Fibroblast of skin of left quadriceps (primary cell): Measurements from ENCODE around the gene KRT3.

ENCODE experiments used
- DNase-seq, 2 experiments: peaks; one replicate each; pipeline ENCODE4 v3.0.0-alpha.2; 2013; ENCODE audit warnings: low read depth in 2 of 2

Gene KRT3

DNA sequence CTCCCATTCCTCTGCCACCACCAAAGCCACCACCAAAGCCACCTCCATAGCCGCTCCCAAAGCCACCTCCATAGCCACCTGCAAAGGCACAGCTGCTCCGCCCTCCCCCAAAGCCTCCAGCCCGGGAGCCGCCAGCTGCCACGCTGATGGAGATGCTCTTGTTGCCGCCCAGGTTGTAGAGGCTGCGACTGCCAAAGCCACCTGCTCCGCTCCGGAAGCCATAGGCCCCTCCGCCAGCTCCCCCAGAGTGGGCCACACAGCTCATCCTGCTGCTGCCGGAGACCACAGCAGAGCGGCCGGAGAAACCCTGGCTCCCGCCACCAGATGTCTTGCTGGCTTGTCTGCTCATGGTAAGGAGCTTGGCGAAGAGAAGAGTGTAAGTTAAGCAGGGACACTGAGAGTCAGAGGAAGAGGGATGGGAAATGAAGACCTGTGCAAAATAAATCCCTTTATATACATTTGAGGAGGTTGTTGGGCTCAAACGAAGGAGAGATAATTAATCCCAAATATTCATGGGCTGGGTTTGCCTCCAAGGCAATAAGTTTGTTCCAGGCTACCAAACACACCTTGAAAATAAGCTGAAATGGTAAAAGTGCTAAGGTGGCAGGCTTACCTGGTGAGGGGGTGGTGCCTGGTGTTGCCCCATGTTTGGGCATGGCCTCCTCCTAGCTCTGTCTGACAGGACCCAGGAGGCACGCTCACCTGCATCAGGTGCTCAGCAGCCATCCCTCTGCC lies at the start of gene KRT3:
Gene KRT3, minus strand, starts transcription at position 424 of the 735 bp plus-strand sequence. Its CDS starts 75 bp downstream, at position 349.
- no peak for DNase-seq

DNA sequence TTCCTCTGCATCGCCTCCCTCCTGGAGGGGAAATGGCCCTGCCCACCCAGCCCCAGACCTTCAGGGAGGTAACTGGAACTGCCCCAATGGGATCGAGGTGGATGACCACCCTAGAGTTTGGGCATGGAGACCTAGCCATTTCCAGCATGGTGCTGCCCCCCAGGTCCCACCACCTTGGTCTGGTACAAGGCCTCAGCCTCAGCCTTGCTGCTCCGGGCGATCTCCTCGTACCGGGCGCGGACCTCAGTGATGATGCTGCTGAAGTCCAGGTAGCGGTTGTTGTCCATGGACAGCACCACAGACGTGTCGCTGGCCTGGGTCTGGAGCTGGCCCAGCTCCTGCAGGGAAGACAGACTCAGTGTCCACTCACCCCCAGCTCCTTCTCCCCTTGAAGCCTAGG lies 48.5 kb upstream of the KRT3 start:
- no peak for DNase-seq

DNA sequence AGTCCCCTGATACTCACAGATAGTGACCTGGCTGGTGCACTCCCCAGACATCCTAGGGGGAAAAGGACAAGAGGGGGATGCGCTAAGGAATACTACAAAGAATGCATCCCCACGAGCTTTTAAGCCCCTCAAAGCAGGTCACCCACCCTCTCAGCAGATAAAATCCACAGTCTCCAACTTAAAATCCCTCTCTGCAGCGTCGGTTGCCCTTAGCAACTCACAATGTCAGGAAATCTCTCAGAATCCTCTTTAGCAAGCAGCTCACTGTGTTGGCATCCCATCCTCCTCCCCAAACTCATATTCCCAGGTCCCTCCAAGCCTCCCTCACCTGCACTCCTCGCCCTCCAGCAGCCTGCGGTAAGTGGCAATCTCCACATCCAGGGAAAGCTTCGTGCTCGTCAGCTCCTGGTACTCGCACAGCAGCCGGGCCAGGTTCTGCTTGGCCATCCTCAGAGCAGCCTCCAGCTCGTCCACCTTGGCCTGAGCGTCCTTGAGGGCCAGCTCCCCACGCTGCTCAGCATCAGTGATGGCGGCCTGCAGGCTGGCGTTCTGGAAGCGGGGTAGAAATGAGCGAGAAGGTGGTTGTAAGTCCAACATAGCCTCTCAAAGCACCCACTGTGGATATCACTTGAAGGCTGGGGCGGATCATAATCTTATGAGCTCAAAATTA lies 43.7 kb upstream of the KRT3 start:
- no peak for DNase-seq

DNA sequence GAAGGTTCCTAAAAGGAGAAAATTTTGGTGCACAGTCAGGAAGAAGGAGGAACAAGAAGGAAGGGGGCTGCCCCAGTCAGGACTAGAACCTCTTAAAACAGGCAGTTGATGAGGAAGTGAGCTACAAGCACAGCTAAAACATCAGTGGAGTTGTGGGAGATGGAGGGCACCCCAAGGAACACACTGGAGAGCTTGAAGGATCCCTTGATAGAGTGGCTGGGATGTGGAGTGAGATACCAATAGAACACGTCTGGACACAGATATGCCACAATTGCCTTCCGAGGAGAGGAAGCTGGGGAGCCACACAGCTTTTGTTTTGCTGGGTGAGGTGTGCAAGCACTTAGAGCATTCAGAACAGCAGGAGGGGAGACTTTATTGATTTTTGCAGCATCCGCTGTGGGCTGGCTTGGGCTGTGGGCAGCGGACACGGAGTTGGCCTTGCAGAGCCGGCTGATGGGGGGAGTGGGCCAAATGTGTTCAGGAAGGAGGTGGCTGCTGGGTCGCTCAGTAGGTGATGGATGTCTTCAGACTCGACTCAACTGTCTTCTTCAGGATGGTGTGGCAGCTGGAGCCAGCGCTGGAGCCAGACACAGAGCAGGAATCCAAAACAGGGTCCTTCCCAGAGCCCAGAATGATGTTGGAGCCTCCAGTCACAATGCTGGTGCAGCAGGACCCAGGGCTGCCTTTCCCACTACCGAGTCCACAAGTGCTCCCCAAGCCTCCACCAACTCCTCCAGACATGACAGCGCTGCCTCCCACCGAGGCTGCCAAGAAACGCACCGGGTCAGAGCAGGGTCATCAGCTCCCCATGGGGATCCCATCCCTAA lies 42.9 kb upstream of the KRT3 start:
- no peak for DNase-seq

DNA sequence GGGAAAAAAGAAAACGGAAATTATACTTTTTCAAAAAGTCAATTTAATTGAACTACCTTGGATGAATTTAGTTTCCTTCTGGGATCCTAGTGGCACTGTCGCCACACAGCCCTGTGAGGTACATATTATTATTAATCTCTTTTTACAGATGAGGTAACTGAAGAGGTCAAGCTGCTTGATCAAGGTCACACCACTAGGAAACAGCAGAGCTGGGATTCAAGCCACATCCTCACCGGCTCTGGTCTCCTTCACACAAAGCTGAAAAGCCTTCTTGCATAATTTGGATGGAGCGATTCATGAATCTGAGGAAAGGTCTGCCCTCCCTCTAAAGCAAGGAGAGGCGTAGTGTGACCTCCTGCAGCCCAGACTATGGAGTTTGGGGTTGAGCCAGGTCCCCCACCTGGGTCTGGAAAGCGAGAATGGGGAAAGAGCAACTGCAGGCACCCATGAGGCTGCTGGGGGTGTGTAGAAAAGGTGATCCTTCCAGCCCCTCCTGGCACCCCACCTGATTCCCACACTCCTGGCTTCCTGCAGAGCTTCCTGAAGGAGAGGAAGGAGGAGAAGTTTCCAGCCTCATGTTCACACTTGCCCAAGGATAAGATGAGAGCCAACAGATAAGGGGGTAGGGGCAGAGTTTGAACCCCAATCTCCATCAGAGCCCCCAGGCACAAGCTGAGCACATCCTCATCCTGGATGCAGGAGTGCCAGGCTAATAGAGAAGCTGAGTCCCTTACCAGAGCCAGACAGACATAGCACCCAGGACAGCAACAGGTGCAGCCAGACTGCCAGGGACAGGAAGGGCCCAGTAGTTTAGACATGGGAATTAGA lies 42.1 kb upstream of the KRT3 start:
- DNase-seq, result no peak

DNA sequence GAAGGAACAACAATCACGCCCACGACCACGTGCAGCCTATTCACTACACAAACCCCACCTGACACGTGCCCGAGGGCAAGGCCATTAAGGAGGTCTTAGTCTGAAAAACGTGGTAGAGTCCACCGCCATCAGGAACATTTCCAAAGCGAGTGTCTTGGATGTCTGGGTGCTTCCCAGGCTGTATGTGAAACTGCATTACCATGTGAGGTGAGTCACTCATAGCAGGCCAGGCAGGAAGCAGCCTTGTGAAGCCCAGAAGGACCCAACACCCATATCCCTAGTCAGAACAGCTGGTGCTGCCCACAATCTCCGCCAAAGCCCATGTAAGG lies 41.5 kb upstream of the KRT3 start:
- DNase-seq, result peak in 1 of 2 experiments; percentile 12

DNA sequence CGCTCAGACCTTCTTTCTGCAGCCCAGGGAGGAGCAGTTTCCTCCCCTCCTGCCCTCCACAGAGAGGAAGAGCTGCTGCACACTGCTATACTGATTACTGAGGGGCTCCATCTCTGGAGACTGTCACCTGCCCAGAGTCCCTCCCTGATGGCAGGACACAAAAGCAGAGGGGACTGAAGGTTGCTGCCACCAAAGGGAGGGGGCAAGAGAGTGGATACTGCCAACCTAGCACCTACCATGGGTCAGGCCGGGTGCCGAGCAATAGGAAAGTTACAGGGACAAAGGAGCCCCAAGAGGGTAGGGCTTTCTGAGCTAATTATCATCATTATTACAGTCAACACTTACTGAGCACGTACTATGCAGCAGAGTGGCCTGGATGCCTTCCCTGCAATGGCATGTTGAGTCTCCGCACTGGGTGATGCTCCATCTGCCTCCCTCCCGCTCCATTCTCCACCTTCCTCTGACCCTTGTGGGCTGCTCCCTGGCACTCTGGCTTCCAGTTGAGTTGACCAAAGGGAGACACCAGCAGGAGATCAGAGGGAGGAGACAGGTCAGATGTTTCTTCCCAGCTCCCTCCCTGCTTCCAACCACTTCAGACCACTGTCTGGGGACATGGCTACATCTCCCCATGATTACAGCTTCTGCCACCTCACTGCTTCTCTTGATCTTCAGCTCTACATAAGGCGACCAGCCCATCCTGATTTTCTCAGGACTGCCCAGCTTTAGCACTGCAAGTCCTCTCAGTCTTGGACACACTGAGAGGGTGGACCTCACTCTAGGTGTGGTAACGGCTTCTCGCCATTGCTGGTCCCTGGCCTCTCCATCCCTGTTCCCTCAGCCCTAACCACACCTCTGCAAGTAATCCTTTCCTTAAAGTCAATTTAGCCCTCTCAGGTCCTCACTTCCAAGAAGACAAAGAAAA lies 40.8 kb upstream of the KRT3 start:
- DNase-seq, result no peak

DNA sequence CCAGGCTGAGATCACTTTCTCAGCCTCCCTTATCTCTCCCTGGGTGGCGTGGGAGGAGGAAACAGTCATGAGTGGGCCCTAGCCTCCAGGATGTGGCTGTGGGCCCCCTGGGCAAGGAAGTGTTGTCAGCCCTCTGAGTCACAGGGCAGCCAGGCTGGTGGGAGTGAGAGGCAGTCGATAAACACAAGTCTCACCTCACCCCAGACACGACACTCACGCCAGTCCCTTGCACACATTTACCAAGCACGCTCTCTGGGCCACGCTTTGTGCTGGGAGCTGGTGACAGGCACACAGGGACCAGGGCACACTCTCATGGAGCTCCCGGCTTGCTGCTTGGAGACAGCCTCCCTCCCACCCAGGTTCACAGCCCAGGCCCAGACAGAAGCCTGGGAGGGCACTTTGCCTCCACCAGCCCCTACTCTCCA lies 40.1 kb upstream of the KRT3 start:
- DNase-seq, result no peak

DNA sequence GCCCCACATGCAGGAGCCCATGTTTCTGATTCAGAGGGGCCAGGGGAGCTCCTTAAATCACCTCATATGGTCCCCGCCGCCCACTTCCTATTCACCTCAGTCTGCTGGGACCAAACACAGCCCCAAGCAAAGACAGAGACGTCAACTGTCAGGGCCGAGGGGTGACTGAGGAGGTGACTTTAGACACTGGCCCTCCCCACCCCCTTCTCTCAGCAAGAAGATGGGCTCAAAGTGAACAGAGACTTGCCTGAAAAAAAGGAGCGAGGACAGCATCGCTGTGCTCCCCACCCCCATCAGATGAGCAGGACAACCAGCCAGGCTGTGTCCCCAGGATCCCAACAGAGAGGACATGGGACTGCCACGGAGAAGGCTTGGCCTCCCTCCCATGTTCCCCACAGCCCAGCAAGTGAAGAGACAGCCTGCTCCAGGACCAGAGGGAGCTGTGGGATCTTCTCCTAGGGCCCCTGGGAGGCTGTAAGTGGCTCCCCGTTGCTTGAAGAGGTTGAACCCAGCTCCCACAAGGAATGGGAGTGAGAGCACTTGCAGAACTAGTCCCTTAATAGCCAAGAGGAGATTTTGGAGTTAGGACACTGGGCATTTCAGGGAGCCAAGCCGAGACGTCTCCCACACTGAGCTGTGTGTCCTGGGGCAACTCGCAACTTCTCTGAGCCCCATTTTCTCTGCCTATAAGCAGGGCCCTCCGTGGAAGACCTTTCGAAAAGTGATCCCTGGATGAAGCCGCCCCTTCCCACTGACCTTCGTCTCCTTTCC lies 39.5 kb upstream of the KRT3 start:
- DNase-seq, result no peak

DNA sequence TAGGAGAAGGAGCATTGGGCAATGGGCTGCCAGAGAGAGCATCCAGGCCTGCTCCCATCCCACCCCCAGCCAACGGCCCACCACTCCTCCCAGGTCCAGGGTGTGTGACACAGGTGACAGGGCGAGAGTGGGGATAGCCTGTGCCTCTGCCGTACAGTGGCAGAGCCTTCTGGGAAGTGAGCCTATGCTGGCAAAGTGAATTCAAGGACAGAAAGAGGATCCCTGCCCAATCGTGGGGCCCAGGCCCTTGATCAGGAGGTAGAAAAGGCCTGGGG lies 38.7 kb upstream of the KRT3 start:
- DNase-seq, result no peak

DNA sequence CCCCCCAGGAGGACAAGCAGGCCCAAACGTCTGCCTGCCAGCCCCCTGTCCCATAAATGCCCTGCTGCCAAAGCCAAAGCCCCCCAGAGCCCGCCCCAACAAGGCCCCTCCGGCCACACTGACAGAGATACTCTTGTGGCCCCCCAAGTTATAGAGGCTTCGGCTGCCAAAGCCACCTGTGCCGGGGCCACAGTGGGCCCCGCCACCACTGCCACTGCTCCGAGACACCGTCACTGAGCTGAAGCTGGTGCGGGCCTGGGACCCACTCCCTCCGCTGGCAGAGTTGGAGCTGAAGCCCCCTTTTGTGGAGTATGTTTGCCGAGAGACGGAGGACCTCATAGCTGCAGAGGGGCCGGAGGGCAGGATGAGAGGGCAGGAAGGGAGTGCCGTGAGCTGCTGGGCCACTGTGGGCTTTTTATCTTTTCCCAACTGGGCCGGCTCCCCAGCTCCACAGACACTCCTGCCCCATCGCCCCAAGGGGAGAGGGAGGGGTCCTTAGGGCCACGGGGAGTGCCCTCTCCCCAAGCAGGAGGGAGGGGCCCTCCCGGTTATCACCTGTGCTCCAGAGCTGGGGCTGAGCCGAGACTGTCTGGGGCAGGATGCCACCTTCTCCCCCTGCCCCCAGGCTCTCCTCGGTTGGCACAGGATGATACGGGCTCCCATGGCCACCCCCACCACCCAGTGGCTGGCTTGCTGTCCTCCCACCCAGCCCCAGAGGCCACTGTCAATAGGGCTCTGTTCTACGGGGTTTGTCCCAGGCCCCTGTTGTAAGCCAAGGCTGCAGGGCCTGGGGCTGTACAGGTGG lies 38.2 kb upstream of the KRT3 start, which contains the start of gene KRT79:
Gene KRT79, minus strand, starts transcription at position 390 of the 805 bp plus-strand sequence. Its CDS starts 51 bp downstream, at position 339.
- no peak for DNase-seq

DNA sequence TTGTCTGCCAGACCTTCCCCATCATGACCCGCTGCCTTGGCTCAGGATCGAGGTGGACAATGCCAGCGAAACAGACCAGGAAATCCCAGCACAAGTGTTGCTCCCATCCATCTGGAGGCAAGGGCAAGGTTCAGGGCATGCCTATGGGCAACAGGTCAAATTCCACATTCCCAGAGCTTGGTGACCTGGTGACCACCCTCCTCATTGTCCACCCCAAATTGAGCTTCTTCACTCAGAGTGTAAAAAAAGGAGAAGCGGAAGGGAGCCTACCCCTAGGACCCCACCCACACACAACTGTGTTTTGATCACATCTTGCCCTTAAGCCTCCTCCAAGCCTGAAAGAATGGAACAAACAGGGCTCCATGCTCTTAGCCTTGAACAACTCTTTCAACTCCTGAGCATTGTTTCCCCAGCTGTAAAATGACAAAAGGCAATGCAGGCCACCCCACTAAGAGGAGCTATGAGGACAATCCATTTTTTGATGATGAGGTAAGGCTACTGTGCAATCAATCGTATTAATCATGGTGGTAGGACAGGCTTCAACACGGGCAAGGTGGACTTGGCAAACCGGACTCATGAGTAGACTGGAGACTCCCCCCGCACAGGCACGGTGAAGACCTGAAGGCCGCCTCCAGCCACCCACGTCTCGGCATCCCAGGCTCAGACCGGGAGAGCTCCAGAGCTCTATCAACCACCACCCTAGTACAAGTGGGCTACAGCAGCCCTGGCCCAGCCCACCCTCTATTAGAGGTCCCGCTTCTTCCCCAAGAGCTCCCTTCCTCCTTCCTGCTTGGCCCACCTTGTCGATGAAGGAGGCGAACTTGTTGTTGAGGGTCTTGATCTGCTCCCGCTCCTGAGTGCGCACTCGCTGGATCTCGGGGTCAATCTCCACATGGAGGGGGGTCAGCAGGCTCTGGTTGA lies 37.3 kb upstream of the KRT3 start:
- no peak for DNase-seq

DNA sequence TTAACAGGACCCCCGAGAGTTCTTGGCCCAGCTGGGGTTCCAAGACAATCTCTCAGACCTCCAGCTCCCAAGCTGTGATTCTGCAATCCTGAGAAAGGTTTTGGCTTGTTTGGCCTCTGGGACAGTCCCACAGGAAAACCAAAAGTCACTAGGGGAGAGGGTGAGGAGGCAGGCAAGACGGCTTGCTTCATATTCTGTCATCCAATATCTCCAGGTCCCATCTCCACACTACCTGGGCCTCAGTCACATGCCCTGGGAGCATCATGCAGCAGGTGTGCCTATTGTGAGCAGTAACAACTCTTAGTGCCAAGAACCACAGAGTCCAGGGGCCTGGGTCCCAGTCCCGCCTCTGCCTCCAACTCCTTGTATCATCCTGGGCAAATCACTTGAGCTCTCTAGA lies 36.5 kb upstream of the KRT3 start:
- DNase-seq, result no peak

DNA sequence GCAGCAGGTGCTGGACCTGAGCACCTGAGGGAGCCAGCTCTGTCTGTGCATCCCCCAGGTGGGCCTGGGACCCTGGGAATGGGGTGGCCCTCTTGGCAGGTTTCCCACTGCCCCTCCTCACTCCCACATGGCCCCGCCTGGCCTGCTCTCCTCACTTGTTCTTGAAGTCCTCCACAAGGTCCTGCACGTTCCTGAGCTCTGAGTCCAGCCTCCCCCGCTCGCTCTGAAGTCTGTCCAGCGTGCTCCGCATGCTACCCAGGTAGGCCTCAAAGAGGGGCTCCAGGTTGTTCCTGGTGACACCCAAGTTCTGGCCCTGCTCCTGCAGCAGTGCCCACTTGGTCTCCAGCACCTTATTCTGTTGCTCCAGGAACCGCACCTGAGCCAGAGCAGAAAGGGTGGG lies 35.3 kb upstream of the KRT3 start:
- DNase-seq, result no peak

DNA sequence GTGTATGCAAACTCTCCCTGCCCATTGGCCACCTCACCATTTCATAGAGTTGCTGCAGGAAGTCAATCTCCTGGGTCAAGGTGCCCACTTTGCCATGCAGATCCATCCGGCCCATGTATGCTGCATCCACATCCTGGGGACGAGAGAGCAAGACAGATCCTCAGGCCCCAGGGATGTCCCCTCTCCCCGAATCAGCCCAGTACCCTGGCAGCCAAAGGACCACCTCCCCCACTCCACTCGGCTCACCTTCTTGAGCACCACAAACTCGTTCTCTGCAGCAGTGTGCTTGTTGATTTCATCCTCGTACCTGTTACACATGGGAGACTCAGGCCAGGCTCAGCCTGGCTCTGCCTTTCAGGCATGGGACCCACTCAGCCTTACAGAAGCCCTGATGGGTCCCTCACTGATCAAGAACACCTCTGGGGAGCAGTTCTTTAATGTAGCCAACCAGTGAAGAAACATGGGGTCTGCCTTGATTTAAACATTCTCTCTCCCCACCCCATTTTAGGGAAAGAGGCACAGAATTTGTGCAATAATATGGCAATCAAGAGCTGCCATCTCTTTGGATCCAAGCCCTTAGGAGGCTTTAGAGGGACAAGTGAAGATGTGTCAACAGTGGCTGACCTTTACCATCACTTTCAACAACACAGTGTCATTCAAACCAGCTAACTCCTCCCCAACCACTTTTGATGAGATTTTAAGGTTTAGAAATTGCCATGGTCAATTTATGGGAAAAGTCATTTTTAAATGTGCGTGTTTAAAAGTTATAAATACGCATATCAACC lies 34.3 kb upstream of the KRT3 start:
- no peak for DNase-seq

DNA sequence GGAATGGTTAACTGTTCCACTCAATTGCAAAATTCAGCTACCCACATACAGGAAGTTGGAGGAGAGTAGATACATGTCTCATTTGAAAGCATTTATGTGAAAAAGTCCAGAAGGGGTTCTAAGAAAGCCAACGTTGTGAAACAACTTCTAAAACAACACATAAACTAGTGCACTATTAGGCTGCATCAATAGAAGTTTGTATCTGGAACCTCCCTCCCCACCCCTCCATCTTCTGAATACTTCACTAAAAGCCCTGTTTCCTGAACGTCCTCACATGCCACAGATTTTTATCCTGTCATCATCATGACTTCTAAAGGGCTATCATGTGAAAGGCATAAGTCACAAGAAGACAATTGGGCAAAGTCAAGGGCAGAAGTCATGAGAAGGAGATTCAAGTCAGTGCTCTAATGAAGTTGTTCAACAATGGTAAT lies 32.7 kb upstream of the KRT3 start:
- DNase-seq, result no peak

DNA sequence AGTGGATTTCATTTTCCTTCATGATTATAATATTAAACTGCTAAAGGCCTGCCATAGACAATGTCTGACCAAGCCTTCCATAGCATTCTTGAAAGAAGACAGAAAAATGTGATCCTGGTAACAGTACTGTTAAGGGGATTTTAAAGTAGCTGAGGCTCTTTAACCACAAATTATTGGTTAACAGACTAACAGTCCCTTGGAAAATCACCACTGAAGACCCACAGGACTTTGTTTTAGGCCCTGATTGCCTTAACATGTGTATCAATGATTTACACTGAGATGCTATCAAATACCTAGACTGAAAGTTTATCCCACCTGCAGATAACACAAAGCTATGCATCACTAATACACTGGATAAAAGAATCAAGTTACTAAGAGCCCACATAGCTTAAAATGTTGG lies 32.2 kb upstream of the KRT3 start:
- no peak for DNase-seq
